Panc1 (cell line): ENCODE results near the gene CACTIN. TPM values are rescaled to one million over a fixed set of nuclear protein-coding genes. Genes with fewer than 3 reads are reported as not detected.

Experiments
- ATAC-seq: fragments of 200-7000 bp; cut with Tn5 transposase; 2 replicates; pipeline ENCODE4 v1.9.1; 2020; ENCODE audit warnings: mild to moderate bottlenecking, moderate library complexity
- BruUV-seq: library from RNA; stranded (reverse); fragments of 400-500 nt; replicated peaks from 2 replicates; lab custom pipeline; 2021; lab: Mats Ljungman, UMichigan
- CTCF ChIA-PET: fragments of 300-600 bp; sonication (Branson Sonifier 250); formaldehyde crosslinking; loops from one replicate; lab custom pipeline; 2022; ENCODE audit warnings: antibody characterized with exemption; lab: Charles Lee
- POLR2A ChIA-PET: fragments of 300-600 bp; sonication (Branson Sonifier 250); formaldehyde crosslinking; loops from one replicate; lab custom pipeline; 2022; ENCODE audit warnings: antibody characterized with exemption; lab: Charles Lee
- DNase-seq: peaks from one replicate; pipeline ENCODE4 v3.0.0-alpha.2; 2010; ENCODE audit warnings: low read depth, low spot score
- H3K27ac ChIP-seq: 2 replicates; pipeline ENCODE4 v1.5.1; 2011; ENCODE audit warnings: mild to moderate bottlenecking, low read length, inconsistent platforms
- H3K27me3 ChIP-seq: fragments of 200-500 bp; sonication (Bioruptor generic); 2 replicates; pipeline ENCODE4 v1.6.0; 2014; ENCODE audit warnings: low read length, inconsistent platforms; ENCODE audit not compliant: control insufficient read depth, insufficient read depth
- H3K36me3 ChIP-seq: fragments of 200-500 bp; sonication (Bioruptor generic); 2 replicates; pipeline ENCODE4 v1.5.1; 2014; ENCODE audit warnings: inconsistent platforms, mild to moderate bottlenecking, low read length, moderate library complexity; ENCODE audit not compliant: control insufficient read depth, insufficient read depth
- H3K4me1 ChIP-seq: 2 replicates; pipeline ENCODE4 v1.5.1; 2011; ENCODE audit warnings: inconsistent platforms, mild to moderate bottlenecking, low read length, moderate library complexity; ENCODE audit not compliant: control insufficient read depth, insufficient read depth
- H3K4me3 ChIP-seq, 2 experiments: 2 replicates each; pipeline ENCODE4 v1.5.1; 2011 to 2012; ENCODE audit warnings: low read depth in 2 of 2, low read length in 2 of 2, mild to moderate bottlenecking in 2 of 2, inconsistent platforms in 1 of 2, moderate library complexity in 1 of 2
- H3K9me3 ChIP-seq: fragments of 200-500 bp; sonication (Bioruptor generic); 2 replicates; pipeline ENCODE4 v1.5.1; 2014; ENCODE audit warnings: low read depth, mild to moderate bottlenecking, inconsistent platforms, low read length, moderate library complexity; ENCODE audit not compliant: control insufficient read depth, insufficient read depth
- POLR2AphosphoS5 ChIP-seq: IDR thresholded peaks from 2 replicates; pipeline ENCODE4 v1.6.1; 2012; ENCODE audit warnings: mild to moderate bottlenecking, low read depth, low read length, moderate library complexity
- REST ChIP-seq, 2 experiments: IDR thresholded peaks; 2 replicates each; pipeline ENCODE4 v1.6.1; 2011 to 2012; ENCODE audit warnings: low read depth in 2 of 2, control low read depth in 1 of 2, low read length in 1 of 2, mild to moderate bottlenecking in 1 of 2, moderate library complexity in 1 of 2; ENCODE audit not compliant: insufficient read depth in 1 of 2
- SIN3A ChIP-seq: IDR thresholded peaks from 2 replicates; pipeline ENCODE4 v1.6.1; 2012; ENCODE audit warnings: low read depth, mild to moderate bottlenecking, low read length, moderate library complexity, borderline replicate concordance; ENCODE audit not compliant: insufficient read depth
- TCF7L2 ChIP-seq: IDR thresholded peaks from 2 replicates; pipeline ENCODE4 v1.6.1; 2011; ENCODE audit warnings: mild to moderate bottlenecking, low read depth, low read length, inconsistent platforms
- in situ Hi-C: cut with HindIII; loops from 2 replicates; pipeline ENCODE4 v1.10.0; 2016; ENCODE audit warnings: low sequenced_read_pairs, low pct_unique_long_range_greater_than_20kb
- intact Hi-C: fragments of 100-400 bp; cut with micrococcal nuclease; formaldehyde crosslinking; loops from one replicate; pipeline ENCODE4 v1.10.0; 2022; ENCODE audit not compliant: unreplicated experiment
- total RNA-seq: library from RNA; stranded (reverse); gene quantifications from one replicate; pipeline ENCODE4 v1.2.1, GENCODE V29; 2021; ENCODE audit not compliant: unreplicated experiment
- TF ChIP-seq, protein P1 (sequence below): fragments of 450-650 bp; IDR thresholded peaks from 2 replicates; pipeline ENCODE4 v1.5.1; 2017; ENCODE audit warnings: mild to moderate bottlenecking

Gene CACTIN
- total RNA-seq, 1 experiment from 2014 or later, result 25.2 TPM

GRCh38 chr19:3642296-3642695 is 15.7 kb upstream of the CACTIN start:
- H3K36me3 ChIP-seq, result no peaks in the 10 kb centered on the region

DNA sequence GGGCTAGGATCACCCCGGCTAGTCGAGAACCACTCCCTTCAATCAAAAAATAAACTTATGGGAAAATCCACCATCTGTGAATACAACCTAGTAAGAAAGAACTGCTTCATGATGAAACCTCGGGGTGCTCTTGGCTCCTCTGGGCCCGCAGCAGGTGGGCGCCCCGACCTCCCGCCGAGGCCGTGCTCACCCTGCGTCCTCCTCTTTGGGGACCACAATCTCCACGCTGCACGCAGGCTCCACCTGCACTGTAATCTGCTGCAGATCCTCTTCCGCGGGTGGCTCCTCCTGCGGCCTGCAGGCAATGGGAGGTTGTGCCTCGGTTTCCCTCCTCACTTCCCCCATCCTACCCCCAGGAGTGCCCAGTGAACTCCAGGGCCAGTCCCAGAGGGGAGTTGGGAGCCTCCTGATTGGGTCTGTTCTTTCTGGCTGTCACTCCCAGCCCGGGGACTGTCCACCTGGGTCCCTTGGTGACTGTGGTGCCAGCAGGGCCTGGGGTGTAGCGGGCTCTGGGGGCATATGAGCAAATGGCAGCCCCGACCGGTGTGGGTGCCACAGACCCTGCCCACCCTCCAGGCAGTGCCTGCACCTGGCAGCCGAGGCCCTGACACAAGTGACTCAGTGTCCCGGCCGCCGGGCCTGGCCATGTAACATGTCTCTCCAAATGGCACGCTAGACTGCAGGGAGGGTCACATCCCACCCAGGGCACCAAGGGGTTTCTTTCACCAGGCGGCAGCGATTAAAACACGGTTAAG is 15.1 kb upstream of the CACTIN start:
- Histone ChIP-seq H3K4me3 (no peak overlapping the region), H3K9me3 (no peaks in the 10 kb centered on the region), H3K36me3 (no peaks in the 10 kb centered on the region), H3K4me1 (peaks cover 4% of the 10 kb centered on the region), H3K27ac (no peak overlapping the region), H3K27me3 (no peaks in the 10 kb centered on the region)
- no peak for ATAC-seq
- intact Hi-C loops (no loop called here), in situ Hi-C loops (no loop called here)
- TF ChIP-seq TCF7L2 (no peak), REST (IDR thresholded peaks at IDR 0.05; ENCODE audit: insufficient read depth in 1 of 2, low read depth in 2 of 2, low read length in 1 of 2) (no peak), POLR2AphosphoS5 (no peak), SIN3A (no peak)
- TF ChIP-seq, protein P1, sequence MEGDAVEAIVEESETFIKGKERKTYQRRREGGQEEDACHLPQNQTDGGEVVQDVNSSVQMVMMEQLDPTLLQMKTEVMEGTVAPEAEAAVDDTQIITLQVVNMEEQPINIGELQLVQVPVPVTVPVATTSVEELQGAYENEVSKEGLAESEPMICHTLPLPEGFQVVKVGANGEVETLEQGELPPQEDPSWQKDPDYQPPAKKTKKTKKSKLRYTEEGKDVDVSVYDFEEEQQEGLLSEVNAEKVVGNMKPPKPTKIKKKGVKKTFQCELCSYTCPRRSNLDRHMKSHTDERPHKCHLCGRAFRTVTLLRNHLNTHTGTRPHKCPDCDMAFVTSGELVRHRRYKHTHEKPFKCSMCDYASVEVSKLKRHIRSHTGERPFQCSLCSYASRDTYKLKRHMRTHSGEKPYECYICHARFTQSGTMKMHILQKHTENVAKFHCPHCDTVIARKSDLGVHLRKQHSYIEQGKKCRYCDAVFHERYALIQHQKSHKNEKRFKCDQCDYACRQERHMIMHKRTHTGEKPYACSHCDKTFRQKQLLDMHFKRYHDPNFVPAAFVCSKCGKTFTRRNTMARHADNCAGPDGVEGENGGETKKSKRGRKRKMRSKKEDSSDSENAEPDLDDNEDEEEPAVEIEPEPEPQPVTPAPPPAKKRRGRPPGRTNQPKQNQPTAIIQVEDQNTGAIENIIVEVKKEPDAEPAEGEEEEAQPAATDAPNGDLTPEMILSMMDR, result no peak
- no peak for DNase-seq
- BruUV-seq, result no TSS peak
- ChIA-PET POLR2A (no interaction called here), CTCF (no interaction called here)

More at GRCh38 chr19:3642296-3642695, 15.7 kb upstream of the CACTIN start:
- H3K9me3 ChIP-seq, result no peaks in the 10 kb centered on the region
- POLR2A ChIA-PET, result interaction anchor here (0.6 to 0.7 kb wide), 2 partner anchors 13 to 17 kb away, joined by 4 read pairs; no protein-coding TSS in a partner anchor
- ATAC-seq (no peak), DNase-seq (no peak)
- in situ Hi-C loops (no loop called here), intact Hi-C loops (no loop called here)
- no peak overlapping the region for H3K27ac ChIP-seq
- no TSS peak for BruUV-seq
- no peaks in the 10 kb centered on the region for H3K27me3 ChIP-seq
- peaks cover 4% of the 10 kb centered on the region for H3K4me1 ChIP-seq
- CTCF ChIA-PET, result no interaction called here
- TF ChIP-seq POLR2AphosphoS5, result no peak
- TF ChIP-seq SIN3A, result no peak
- TF ChIP-seq, protein P1, result no peak
- TF ChIP-seq TCF7L2, result no peak
- TF ChIP-seq REST (IDR thresholded peaks at IDR 0.05; ENCODE audit: insufficient read depth in 1 of 2, low read depth in 2 of 2, low read length in 1 of 2), result no peak
- no peak overlapping the region for H3K4me3 ChIP-seq
